ENCODE measurements around the gene VGLL2. TPM values are rescaled to one million over a fixed set of nuclear protein-coding genes. Genes with fewer than 3 reads are reported as not detected.

VGLL2 gene
- total RNA-seq (2016; rRNA removed; fragmentation: Illumina TruSeq; extraction: Trizol) (not detected in 2 replicates), polyA plus RNA-seq (2011; rRNA removed) (not detected in 2 replicates), polyA minus RNA-seq (2011; rRNA and poly(A)+ RNA removed; ENCODE audit: low replicate concordance) (not detected in 2 replicates), Bru-seq, nascent RNA (not detected), BruChase-seq, experiment 1, labeled RNA remaining after a 6-hour chase (not detected), BruChase-seq, experiment 2, labeled RNA remaining after a 2-hour chase (percentile 9 among the genes with signal in this experiment)
- not detected in 2 replicates for total RNA-seq (2016; cell fraction: cytosol; rRNA removed; fragmentation: Illumina TruSeq; extraction: Trizol; ENCODE audit: low read depth)
- not detected in 2 replicates for total RNA-seq (2016; cell fraction: insoluble cytoplasmic fraction; rRNA removed; fragmentation: Illumina TruSeq; extraction: Trizol)
- total RNA-seq (2016; cell fraction: membrane; rRNA removed; fragmentation: Illumina TruSeq; extraction: Trizol): not detected in 2 replicates
- not detected in 2 replicates for total RNA-seq (2016; cell fraction: nucleus; rRNA removed; fragmentation: Illumina TruSeq; extraction: Trizol)
- polyA plus RNA-seq (2011; cell fraction: cytosol; rRNA removed): not detected in 2 replicates
- not detected in 2 replicates for polyA plus RNA-seq (2011; cell fraction: nucleus; rRNA removed)
- polyA plus RNA-seq (2012): not detected in 2 replicates
- polyA plus RNA-seq (2016; cell fraction: cytosol; fragmentation: Illumina TruSeq; extraction: Trizol; ENCODE audit: low read depth): not detected in 2 replicates
- not detected in 2 replicates for polyA plus RNA-seq (2016; cell fraction: insoluble cytoplasmic fraction; fragmentation: Illumina TruSeq; extraction: Trizol; ENCODE audit: low read depth)
- polyA plus RNA-seq (2016; cell fraction: membrane; fragmentation: Illumina TruSeq; extraction: Trizol; ENCODE audit: low read depth): not detected in 2 replicates
- not detected in 2 replicates for polyA plus RNA-seq (2016; cell fraction: nucleus; fragmentation: Illumina TruSeq; extraction: Trizol; ENCODE audit: insufficient read depth, low read depth)
- not detected in 2 replicates for polyA minus RNA-seq (2011; cell fraction: cytosol; rRNA and poly(A)+ RNA removed)
- polyA minus RNA-seq (2011; cell fraction: nucleus; rRNA and poly(A)+ RNA removed): not detected in 2 replicates
- long read RNA-seq, experiment 1: 0 reads
- long read RNA-seq, experiment 2: 0 reads

GRCh38 chr6:117265410-117266256, at the start of gene VGLL2:
Gene VGLL2, plus strand, starts transcription at chr6:117265558. Its CDS starts 206 bp downstream, at chr6:117265764.
- Histone ChIP-seq H2AFZ (ENCODE audit: low read length) (peak within 1 kb of the TSS; percentile 4), H3K27ac (ENCODE audit: extremely low read length, insufficient read depth, low read length) (no peak within 1 kb of the TSS), H3K4me1 (ENCODE audit: insufficient read depth, low read length) (peaks cover 19% of the 10 kb centered on the region), H3K9ac (ENCODE audit: insufficient read depth, low read depth, low read length) (no peak within 1 kb of the TSS), H3K4me2 (ENCODE audit: low read depth, low read length) (peak within 1 kb of the TSS; percentile 78), H3K4me3 (replicated peaks in 1 of 3; ENCODE audit: insufficient read depth in 1 of 3, low read depth in 2 of 3, low read length in 3 of 3) (peak within 1 kb of the TSS; percentile 32 to 63 (median 36); a peak in 5 of 6 replicates), H3K36me3 (replicated peaks in 1 of 2; ENCODE audit: control insufficient read depth in 1 of 2, insufficient read depth in 2 of 2, low read length in 2 of 2) (no peaks in the 10 kb centered on the region), H3K9me3 (ENCODE audit: low read length) (no peaks in the 10 kb centered on the region), H3K79me2 (ENCODE audit: insufficient read depth, low read length) (no peaks in the 10 kb centered on the region), H4K20me1 (ENCODE audit: insufficient read depth, low read length) (no peaks in the 10 kb centered on the region), H3K27me3 (ENCODE audit: control insufficient read depth in 1 of 2, insufficient read depth in 2 of 2, low read length in 2 of 2) (peaks cover 18 to 80% of the 10 kb centered on the region in 2 experiments)
- ATAC-seq (peak; percentile 93), FAIRE-seq (no peak), DNase-seq (ENCODE audit: low spot score) (peak; percentile 15)
- ChIA-PET POLR2A (no interaction called here), CTCF (ENCODE audit: low intra/inter-chr PET ratio, low total read pairs) (no interaction called here)
- BruUV-seq (replicated peaks): no TSS peak
- WGBS (ENCODE audit: low lambda C conversion rate): 3% methylated on average over 42 of the region's 63 CpGs
- in situ Hi-C loops (cut with HindIII; ENCODE audit: extremely low pct_ligation_motif_present, low pct_unique_long_range_greater_than_20kb) (no loop called here), intact Hi-C loops (cut with micrococcal nuclease; ENCODE audit: unreplicated experiment) (no loop called here)
- TF ChIP-seq MAX (IDR thresholded peaks at IDR 0.05) (0 out of 2 replicates have a peak, but pooled peaks have one; percentile 19), BCL6 (CRISPR knock-in tag; IDR thresholded peaks at IDR 0.05) (no peak), REPIN1 (CRISPR knock-in tag; IDR thresholded peaks at IDR 0.05; ENCODE audit: borderline replicate concordance, low read depth) (no peak), ZBTB25 (CRISPR knock-in tag; IDR thresholded peaks at IDR 0.05) (no peak), HINFP (CRISPR knock-in tag; IDR thresholded peaks at IDR 0.05; ENCODE audit: low read depth) (no peak), ZNF558 (CRISPR knock-in tag; IDR thresholded peaks at IDR 0.05; ENCODE audit: borderline replicate concordance) (no peak), ZNF800 (CRISPR knock-in tag; IDR thresholded peaks at IDR 0.05) (peak; percentile 90), MLX (CRISPR knock-in tag; IDR thresholded peaks at IDR 0.05) (no peak), ZNF17 (CRISPR knock-in tag; IDR thresholded peaks at IDR 0.05) (no peak), PTBP1 (IDR thresholded peaks at IDR 0.05; ENCODE audit: low read depth, low read length, poor library complexity, severe bottlenecking) (peak; percentile 55), ZSCAN21 (CRISPR knock-in tag; IDR thresholded peaks at IDR 0.05; ENCODE audit: borderline replicate concordance) (0 out of 2 replicates have a peak, but pooled peaks have one; percentile 28), ZNF296 (CRISPR knock-in tag; conservative IDR thresholded peaks at IDR 0.05) (no peak), CBFB (CRISPR knock-in tag; IDR thresholded peaks at IDR 0.05) (no peak)
